ENCODE results near the gene BNC1.
"Not testable (repeated sequence)": the region's sequence is repeated elsewhere in the genome, so short reads cannot be mapped to it uniquely, and the experiment has no call there.

BNC1 gene

DNA sequence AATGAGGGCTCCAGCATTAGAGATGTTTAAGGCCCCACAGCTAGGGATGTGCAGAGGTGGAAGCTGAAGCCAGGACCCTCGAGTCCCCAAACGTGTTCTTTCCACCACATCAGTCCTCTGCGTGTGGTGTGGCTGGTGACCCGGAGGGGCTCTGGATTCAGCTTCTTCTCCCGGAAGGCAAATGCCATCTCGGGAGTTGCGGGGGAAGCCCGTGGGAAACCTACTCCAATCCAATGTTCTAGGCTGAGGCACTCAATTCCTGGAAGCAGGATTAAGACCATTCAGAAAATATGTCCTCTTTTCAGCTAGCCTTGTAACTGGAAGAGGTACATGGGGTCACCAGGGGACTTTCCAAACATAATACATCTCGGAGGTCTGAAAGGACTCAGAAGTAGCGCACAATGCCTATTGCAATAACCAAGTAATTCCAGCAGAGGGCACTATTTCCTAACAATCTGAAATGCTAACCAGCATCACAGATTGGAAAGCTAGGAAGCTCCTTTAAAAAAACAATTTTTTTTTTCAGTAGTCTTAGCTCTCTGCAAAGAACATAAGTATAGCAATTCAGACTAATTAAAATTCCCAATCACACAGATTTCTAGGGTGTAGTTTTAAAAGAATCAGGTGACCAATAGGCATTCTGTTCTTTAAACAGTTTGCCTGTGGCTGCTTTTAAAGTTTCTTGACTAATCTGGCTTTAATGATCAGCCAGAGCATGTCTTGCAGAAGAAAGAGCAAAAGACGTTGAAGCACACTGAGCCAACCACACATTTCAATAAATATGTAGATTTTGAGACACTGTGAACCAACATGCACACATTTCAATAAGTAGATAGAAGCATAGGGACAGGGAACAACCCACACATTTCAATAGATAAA, 36.1 kb downstream of the BNC1 start:
- peak in 13 of 51 donors; percentile 0 to 68 (median 15) for DNase-seq

DNA sequence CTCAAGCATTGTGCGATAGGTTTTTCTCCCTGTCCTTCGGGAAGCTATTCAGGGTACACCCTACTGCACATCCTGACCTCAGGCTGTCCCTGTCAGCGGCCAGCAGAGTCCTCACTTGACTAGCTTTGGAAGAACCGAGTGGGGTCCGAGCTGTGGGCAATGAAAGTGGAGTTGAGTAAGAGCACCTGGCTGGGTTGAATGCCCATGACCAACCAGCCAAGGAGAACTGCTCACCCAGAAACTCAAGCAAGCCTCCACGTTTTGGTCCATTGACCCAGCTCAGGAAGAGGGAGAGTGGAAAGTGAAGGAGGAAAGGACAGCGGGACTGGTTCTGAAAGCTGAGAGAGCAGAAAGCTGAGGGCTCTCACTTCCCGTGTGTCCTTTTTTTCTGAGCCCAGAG, 40.8 kb downstream of the BNC1 start:
- no peak for DNase-seq

DNA sequence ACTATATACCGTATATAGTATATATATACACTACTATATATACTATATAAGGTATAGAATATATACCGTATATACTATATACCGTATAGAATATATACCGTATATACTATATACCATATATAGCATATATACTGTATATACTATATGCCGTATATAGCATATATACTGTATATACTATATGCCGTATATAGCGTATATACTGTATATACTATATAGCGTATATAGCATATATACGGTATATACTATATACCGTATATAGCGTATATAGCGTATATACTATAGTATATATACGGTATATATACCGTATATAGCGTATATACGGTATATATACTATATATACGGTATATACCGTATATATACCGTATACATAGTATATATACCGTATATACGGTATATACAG, 54.2 kb downstream of the BNC1 start:
- no peak for DNase-seq

DNA sequence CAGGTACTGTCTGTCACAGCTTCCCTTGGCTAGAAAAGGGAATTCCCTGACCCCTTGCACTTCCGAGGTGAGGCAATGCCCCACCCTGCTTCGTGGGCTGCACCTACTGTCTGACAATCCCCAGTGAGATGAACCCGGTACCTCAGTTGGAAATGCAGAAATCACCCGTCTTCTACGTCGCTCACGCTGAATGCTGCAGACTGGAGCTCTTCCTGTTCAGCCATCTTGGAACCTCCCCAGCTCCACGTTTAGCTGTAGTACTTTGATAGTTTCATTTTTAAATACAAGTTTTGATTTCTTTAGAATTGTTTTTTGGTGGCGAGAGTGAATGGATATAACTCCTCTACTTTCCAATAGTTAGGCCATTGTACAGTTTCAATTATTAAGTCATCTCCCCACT, 59.0 kb downstream of the BNC1 start:
- no peak for DNase-seq

DNA sequence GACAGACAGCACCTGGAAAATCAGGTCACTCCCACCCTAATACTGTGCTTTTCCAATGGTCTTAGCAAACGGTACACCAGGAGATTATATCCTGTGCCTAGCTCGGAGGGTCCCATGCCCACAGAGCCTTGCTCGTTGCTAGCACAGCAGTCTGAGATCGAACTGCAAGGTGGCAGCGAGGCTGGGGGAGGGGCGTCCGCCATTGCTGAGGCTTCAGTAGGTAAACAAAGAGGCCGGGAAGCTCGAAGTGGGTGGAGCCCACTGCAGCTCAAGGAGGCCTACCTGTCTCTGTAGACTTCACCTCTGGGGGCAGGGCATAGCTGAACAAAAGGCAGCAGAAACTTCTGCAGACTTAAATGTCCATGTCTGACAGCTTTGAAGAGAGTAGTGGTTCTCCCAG, 62.7 kb downstream of the BNC1 start:
- DNase-seq = not testable (repeated sequence)

DNA sequence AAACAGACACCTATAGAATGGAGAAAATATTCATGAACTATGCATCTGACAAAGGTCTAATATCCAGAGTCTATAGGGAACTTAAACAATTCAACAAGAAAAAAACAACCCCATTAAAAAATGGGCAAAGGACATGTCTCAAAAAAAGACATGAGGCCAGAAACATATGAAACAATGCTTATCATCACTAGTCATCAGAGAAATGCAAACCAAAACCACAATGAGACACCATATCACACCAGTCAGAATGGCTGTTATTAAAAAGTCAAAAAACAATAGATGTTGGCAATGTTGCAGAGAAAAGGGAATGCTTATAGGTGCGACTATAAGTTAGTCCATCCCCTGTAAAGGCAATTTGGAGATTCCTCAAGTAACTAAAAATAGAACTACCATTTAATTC, 65.4 kb downstream of the BNC1 start:
- no peak for DNase-seq

DNA sequence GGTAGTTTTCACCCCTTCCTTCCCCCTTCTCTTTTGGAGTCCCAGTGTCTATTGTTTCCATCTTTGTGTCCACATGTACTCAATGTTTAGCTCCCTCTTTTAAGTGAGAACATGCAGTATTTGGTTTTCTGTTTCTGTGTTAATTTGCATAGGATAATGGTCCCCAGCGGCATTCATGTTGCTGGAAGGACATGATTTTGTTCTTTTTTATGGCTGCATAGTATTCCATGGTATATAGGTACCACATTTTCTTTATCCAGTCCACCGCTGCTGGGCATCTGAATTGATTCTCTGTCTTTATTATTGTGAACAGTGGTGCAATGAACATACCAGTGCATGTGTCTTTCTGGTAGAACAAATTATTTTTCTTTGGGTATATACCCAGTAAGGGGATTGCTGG, 69.2 kb downstream of the BNC1 start:
- DNase-seq = no peak

DNA sequence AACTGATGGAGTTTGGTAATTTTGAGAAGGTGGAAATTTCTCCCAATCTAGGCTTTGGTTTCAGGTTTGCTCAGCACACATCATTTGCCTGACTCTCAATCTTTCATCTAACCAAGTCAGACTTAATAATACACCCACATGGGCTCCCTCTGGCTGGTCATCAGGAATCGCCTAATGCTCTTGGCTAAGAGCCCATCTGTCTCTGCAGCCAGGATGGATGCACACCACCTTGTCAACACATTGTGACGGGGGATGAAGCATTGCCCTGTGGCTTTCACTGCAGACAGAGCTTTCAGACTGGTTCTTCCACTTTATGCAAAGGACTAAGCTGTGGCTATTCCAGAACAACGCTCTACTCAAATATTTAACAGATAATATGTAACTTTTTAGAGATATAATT, 73.8 kb downstream of the BNC1 start:
- no peak for DNase-seq

DNA sequence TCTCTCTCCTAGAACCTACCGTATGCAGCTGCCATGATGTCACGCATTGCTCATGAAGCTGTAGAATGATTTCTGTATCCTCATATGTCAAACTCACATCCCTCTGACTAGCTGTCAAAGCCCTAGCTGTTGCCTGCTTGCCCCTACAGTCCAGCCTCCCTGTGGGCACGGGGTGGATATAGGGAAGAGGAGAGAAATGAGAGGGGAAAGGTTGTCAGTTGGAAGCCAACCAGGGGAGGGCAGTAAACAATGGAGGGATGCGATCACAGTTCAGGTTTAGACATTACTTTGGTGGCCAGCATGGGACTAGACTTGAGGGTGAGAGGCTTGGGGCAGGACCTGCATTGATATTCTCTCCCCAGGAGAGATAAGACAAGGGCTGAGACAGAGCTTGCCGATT, 75.1 kb downstream of the BNC1 start:
- no peak for DNase-seq

DNA sequence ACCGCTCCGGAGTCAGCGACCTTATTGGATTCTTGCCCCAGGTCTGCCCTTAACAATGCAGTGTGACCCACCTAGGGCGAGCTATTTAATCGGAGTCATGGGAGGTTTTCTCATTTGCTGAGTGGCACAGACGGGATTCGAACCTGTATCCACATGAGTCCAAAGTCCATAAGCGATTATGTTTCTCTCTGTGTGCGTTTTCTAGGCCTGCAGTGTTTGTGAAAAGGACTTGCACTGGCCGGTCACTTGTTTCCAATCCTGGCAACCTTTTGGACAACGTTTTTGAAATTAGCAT, 76.2 kb downstream of the BNC1 start:
- no peak for DNase-seq

DNA sequence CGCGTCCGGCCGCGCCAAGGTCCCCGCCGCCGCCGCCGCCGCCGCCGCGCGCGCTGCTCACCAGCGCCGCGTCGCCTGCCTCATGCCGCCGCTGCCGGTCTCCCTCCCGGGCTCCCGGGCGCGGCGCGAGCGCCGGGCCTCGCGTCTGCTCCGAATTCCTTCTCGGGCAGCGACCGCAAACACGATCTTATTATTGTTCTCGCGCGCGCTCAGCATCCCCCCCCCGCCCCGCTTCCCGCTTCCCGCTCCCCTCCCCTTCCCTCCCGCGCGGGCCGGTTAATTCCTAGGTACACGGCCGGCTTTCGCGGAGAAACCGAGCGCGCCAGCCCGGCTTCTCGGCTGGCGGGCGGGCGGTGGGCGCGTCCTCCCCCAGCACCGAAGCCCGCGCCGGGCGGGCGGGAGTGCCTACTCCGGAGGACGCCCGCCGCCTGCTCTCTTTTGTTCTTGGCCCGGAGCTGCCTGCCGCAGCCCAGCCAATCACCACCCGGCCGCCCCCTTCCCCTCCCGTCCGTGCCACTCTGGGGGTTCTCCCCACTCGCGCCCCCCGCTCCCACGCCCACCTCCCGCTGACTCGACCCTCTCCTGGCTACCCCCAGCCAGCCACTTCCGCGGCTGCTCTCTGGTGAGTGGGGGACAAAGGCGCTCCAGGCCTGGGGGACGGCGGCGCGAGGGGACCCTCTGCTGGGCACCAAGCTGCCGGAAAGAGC, 76.7 kb downstream of the BNC1 start, which contains the start of gene HDGFL3:
TSS of gene HDGFL3 (minus strand) at position 164 of the 707 bp plus-strand sequence. CDS start 409 bp downstream, outside the sequence.
- peak in 44 of 51 donors; percentile 8 to 79 (median 49) for DNase-seq

DNA sequence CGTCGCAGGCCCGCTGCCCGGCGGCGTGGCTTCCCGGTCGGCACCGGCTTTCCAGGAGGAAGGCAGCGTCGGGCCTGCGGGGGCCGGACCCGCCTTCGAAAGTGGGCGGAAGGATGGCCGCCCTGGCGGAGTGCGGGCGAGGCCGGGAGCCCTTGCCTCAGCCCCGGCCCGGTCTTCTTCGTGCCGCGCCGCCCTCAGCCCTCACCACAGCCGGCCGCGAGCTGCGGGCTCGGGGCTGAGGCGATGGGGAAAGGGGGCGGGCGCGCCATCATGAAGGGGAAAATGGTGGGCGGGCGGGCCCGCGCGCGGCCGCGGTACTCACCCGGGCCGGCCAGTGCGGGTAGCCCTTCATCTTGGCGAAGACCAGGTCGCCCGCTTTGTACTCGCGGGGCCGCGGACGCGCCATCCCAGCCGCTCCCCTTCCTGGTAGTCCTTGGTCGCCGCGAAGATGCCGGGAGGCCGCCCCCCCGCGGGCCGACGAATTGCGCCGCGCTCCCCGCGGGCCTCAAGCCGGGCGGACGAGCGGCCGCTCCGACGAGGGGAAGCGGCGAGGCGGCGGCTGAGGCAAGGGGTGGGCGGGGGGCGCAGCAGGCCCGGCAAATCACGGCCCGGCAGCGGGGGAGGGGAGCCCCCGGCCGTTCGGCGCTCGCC, 77.3 kb downstream of the BNC1 start:
- DNase-seq = peak in 30 of 51 donors; percentile 17 to 69 (median 43)

DNA sequence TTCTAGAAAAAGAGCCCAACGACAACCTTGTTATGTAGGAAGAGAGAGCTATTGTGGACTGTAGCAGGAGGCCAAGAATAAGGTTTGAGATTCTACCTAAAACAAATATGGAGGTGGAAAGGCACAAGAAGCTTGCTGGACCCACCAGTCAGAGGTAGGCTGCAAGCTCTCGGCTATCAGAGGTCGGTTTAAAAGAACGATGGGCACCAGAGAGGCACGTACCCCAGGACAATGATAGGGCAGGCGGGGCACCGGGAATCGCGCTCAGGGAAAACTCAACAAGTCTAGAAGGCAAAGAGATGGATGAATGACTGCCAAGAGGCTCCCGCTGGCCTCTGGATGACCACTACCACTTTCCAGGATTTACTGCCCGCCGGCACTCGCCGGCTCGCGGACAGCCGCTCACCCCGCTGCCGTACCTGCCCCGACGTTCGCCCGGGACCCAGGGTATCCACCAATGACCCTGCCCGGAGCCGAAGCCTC, 77.9 kb downstream of the BNC1 start:
- peak in 9 of 51 donors; percentile 13 to 43 (median 27) for DNase-seq
